Measurements from ENCODE around the gene PAK1.
"Not testable (repeated sequence)": the region's sequence is repeated elsewhere in the genome, so short reads cannot be mapped to it uniquely, and the experiment has no call there.

PAK1 gene

DNA sequence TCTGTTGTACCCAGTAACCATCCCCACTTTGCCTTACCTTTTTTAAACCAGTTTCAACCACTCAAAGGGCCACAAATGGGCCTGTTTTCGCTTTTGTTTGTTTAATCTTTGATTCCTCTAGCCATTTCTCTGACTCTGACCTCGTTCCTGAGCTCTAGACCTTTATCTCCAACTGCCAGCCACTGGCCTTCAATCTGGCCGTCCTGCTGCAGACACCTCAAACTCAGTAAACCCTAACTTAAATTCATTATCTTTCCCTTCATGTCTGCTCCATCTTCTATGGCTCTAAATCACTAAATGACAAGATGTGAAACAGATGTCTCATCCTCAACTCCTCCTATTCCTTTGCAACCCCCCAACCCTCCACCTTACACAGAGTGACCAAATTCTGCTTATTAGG is 171.1 kb downstream of the PAK1 start:
- H3K36me3 ChIP-seq (ENCODE audit: control insufficient read depth, insufficient read depth, low read length, severe bottlenecking): no peaks in the 10 kb centered on the region
- no peaks in the 10 kb centered on the region for H3K9me3 ChIP-seq (ENCODE audit: control insufficient read depth, low read length)
- H3K9ac ChIP-seq (ENCODE audit: low read length): no peak overlapping the region
- H3K4me3 ChIP-seq (ENCODE audit: low read length): no peak overlapping the region
- DNase-seq (ENCODE audit: low read depth): no peak
- no peaks in the 10 kb centered on the region for H3K27me3 ChIP-seq (replicated peaks; ENCODE audit: control insufficient read depth, insufficient read depth, low read length)
- no peaks in the 10 kb centered on the region for H3K4me1 ChIP-seq (ENCODE audit: control insufficient read depth, insufficient read depth, low read length)

DNA sequence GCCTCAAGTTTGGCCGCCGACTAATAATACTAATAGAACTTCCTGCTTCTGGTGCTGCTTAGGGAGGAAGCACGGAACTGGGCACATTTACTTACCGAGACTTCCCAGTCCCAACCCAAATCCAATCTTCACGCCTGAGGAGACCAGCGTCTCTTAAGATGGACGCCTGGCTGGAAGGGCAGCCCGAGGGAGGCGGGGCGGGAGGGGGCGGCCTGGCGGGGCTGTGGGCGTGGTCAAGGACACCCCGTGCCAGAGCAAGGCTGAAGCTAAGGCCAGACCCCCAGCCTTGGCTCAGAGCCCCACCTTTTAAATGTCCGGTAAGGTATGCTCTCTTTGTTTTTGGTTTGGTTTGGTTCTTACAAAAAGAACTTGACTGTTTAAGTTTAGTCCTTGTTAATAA is 172.4 kb downstream of the PAK1 start, which contains the start of gene GDPD4:
Gene GDPD4 (minus strand): TSS at position 177 of the 400 bp plus-strand sequence. CDS start 16,549 bp downstream, outside the sequence.
- Histone ChIP-seq H3K4me1 (ENCODE audit: control insufficient read depth, insufficient read depth, low read length) (no peaks in the 10 kb centered on the region), H3K27me3 (replicated peaks; ENCODE audit: control insufficient read depth, insufficient read depth, low read length) (no peaks in the 10 kb centered on the region), H3K4me3 (ENCODE audit: low read length) (no peak within 1 kb of the TSS), H3K9ac (ENCODE audit: low read length) (no peak within 1 kb of the TSS), H3K36me3 (ENCODE audit: control insufficient read depth, insufficient read depth, low read length, severe bottlenecking) (no peaks in the 10 kb centered on the region), H3K9me3 (ENCODE audit: control insufficient read depth, low read length) (no peaks in the 10 kb centered on the region)
- DNase-seq (ENCODE audit: low read depth): no peak

GRCh38 chr11:77300695-77301094 is 173.2 kb downstream of the PAK1 start:
- H3K27me3 ChIP-seq (replicated peaks; ENCODE audit: control insufficient read depth, insufficient read depth, low read length): no peaks in the 10 kb centered on the region
- H3K9me3 ChIP-seq (ENCODE audit: control insufficient read depth, low read length): no peaks in the 10 kb centered on the region
- no peak overlapping the region for H3K9ac ChIP-seq (ENCODE audit: low read length)
- H3K4me3 ChIP-seq (ENCODE audit: low read length): no peak overlapping the region
- H3K36me3 ChIP-seq (ENCODE audit: control insufficient read depth, insufficient read depth, low read length, severe bottlenecking): no peaks in the 10 kb centered on the region
- DNase-seq (ENCODE audit: low read depth): no peak
- no peaks in the 10 kb centered on the region for H3K4me1 ChIP-seq (ENCODE audit: control insufficient read depth, insufficient read depth, low read length)

DNA sequence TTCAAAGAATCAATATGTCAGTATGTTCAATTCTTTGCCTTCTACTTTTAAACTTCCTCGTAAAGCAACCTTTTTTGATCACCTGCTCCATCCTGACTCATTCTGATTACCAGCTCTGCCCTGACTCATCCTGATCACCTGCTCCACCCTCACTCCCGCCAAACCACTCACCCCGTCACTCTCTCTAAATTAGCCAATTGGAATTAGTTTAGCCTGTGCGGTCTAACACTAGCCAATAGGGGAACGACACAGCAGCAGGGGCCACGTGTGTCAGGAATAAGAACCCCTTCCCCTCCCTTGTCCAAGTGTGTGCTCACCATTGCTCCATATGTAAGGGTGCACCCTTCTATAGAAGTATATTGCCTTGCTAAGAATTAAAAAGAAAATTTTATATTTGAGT is 173.9 kb downstream of the PAK1 start:
- not testable (repeated sequence) for H3K36me3 ChIP-seq (ENCODE audit: control insufficient read depth, insufficient read depth, low read length, severe bottlenecking); H3K27me3 ChIP-seq (replicated peaks; ENCODE audit: control insufficient read depth, insufficient read depth, low read length); DNase-seq (ENCODE audit: low read depth); H3K4me3 ChIP-seq (ENCODE audit: low read length); H3K4me1 ChIP-seq (ENCODE audit: control insufficient read depth, insufficient read depth, low read length); H3K9me3 ChIP-seq (ENCODE audit: control insufficient read depth, low read length); H3K9ac ChIP-seq (ENCODE audit: low read length)

- no peak for DNase-seq (ENCODE audit: low read depth)
- Histone ChIP-seq H3K27me3 (replicated peaks; ENCODE audit: control insufficient read depth, insufficient read depth, low read length) (no peaks in the 10 kb centered on the region), H3K9me3 (ENCODE audit: control insufficient read depth, low read length) (no peaks in the 10 kb centered on the region), H3K4me1 (ENCODE audit: control insufficient read depth, insufficient read depth, low read length) (no peaks in the 10 kb centered on the region), H3K36me3 (ENCODE audit: control insufficient read depth, insufficient read depth, low read length, severe bottlenecking) (no peaks in the 10 kb centered on the region), H3K9ac (ENCODE audit: low read length) (no peak overlapping the region), H3K4me3 (ENCODE audit: low read length) (no peak overlapping the region)
These were observed 174.3 kb downstream of the PAK1 start for GRCh38 chr11:77299528-77299993.

GRCh38 chr11:77294040-77294439 is 179.9 kb downstream of the PAK1 start:
- H3K36me3 ChIP-seq (ENCODE audit: control insufficient read depth, insufficient read depth, low read length, severe bottlenecking): no peaks in the 10 kb centered on the region
- H3K4me1 ChIP-seq (ENCODE audit: control insufficient read depth, insufficient read depth, low read length): no peaks in the 10 kb centered on the region
- H3K9ac ChIP-seq (ENCODE audit: low read length): no peak overlapping the region
- no peaks in the 10 kb centered on the region for H3K27me3 ChIP-seq (replicated peaks; ENCODE audit: control insufficient read depth, insufficient read depth, low read length)
- DNase-seq (ENCODE audit: low read depth): no peak
- peaks cover 7% of the 10 kb centered on the region for H3K9me3 ChIP-seq (ENCODE audit: control insufficient read depth, low read length)
- no peak overlapping the region for H3K4me3 ChIP-seq (ENCODE audit: low read length)

GRCh38 chr11:77289737-77290136 is 184.2 kb downstream of the PAK1 start:
- H3K9me3 ChIP-seq (ENCODE audit: control insufficient read depth, low read length): peaks cover 7% of the 10 kb centered on the region
- no peak for DNase-seq (ENCODE audit: low read depth)
- H3K36me3 ChIP-seq (ENCODE audit: control insufficient read depth, insufficient read depth, low read length, severe bottlenecking): no peaks in the 10 kb centered on the region
- H3K4me3 ChIP-seq (ENCODE audit: low read length): no peak overlapping the region
- peaks cover 14% of the 10 kb centered on the region for H3K4me1 ChIP-seq (ENCODE audit: control insufficient read depth, insufficient read depth, low read length)
- no peak overlapping the region for H3K9ac ChIP-seq (ENCODE audit: low read length)
- no peaks in the 10 kb centered on the region for H3K27me3 ChIP-seq (replicated peaks; ENCODE audit: control insufficient read depth, insufficient read depth, low read length)

- H3K27me3 ChIP-seq (replicated peaks; ENCODE audit: control insufficient read depth, insufficient read depth, low read length): no peaks in the 10 kb centered on the region
- no peak overlapping the region for H3K9ac ChIP-seq (ENCODE audit: low read length)
- no peaks in the 10 kb centered on the region for H3K36me3 ChIP-seq (ENCODE audit: control insufficient read depth, insufficient read depth, low read length, severe bottlenecking)
- DNase-seq (ENCODE audit: low read depth): peak; percentile 95
- peaks cover 14% of the 10 kb centered on the region for H3K4me1 ChIP-seq (ENCODE audit: control insufficient read depth, insufficient read depth, low read length)
- H3K9me3 ChIP-seq (ENCODE audit: control insufficient read depth, low read length): peaks cover under 1% of the 10 kb centered on the region
- H3K4me3 ChIP-seq (ENCODE audit: low read length): no peak overlapping the region
These were observed 186.2 kb downstream of the PAK1 start for GRCh38 chr11:77287615-77288273.

- H3K9ac ChIP-seq (ENCODE audit: low read length): no peak overlapping the region
- peak; percentile 17 for DNase-seq (ENCODE audit: low read depth)
- no peaks in the 10 kb centered on the region for H3K36me3 ChIP-seq (ENCODE audit: control insufficient read depth, insufficient read depth, low read length, severe bottlenecking)
These were observed 186.8 kb downstream of the PAK1 start for GRCh38 chr11:77287136-77287535.

DNA sequence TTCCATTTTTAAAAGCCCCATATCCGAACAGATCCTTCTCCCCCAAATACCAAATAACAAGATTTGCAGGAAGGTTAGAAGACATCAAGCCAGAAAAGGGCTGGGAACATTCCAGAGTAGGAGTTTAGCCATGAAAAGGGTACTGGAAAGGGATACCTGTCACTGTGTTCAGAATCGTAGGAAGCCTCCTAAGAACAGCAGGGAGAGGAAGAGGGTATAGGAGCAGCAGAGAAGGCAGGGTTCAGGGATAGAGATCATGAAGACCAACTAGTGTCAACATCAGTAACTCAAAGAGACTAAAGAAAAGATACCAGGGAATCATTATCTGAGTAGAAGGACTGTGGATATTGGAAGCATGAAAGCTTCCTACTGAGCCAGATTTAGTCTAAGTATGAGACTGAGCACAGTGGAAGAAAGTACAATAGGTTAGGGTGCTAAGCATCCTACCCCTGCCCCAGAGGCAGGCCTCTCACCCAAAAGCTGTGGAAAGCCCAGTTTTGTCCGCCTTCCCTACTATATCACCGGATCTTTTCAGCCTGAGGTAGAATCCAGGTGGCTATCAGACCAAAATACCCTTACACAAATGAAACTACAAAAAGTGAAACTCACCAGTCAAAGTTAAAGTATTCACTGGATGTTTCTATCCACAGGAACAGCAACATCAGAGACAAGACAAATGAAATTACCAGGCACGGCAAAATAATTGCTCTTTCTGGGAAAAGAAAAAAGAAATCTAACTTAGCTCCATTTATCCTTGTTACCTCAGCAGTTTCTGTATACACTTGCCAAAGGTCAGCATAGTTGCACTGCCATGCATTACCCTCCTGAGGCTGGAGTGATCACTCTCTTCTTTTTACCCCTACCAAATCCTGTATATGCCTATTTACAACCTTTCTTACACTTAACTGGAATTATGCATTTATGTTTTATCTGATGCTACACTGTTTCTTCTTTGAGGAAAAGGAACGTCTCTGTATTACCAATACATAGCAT is 189.1 kb downstream of the PAK1 start:
- Histone ChIP-seq H3K36me3 (ENCODE audit: control insufficient read depth, insufficient read depth, low read length, severe bottlenecking) (no peaks in the 10 kb centered on the region), H3K4me3 (ENCODE audit: low read length) (no peak overlapping the region), H3K4me1 (ENCODE audit: control insufficient read depth, insufficient read depth, low read length) (peaks cover 14% of the 10 kb centered on the region), H3K27me3 (replicated peaks; ENCODE audit: control insufficient read depth, insufficient read depth, low read length) (no peaks in the 10 kb centered on the region), H3K9ac (ENCODE audit: low read length) (no peak overlapping the region), H3K9me3 (ENCODE audit: control insufficient read depth, low read length) (no peaks in the 10 kb centered on the region)
- no peak for DNase-seq (ENCODE audit: low read depth)

More at GRCh38 chr11:77287136-77287535, 186.8 kb downstream of the PAK1 start:
- H3K4me3 ChIP-seq (ENCODE audit: low read length): no peak overlapping the region
- H3K9me3 ChIP-seq (ENCODE audit: control insufficient read depth, low read length): no peaks in the 10 kb centered on the region
- H3K27me3 ChIP-seq (replicated peaks; ENCODE audit: control insufficient read depth, insufficient read depth, low read length): no peaks in the 10 kb centered on the region
- H3K4me1 ChIP-seq (ENCODE audit: control insufficient read depth, insufficient read depth, low read length): peaks cover 14% of the 10 kb centered on the region

DNA sequence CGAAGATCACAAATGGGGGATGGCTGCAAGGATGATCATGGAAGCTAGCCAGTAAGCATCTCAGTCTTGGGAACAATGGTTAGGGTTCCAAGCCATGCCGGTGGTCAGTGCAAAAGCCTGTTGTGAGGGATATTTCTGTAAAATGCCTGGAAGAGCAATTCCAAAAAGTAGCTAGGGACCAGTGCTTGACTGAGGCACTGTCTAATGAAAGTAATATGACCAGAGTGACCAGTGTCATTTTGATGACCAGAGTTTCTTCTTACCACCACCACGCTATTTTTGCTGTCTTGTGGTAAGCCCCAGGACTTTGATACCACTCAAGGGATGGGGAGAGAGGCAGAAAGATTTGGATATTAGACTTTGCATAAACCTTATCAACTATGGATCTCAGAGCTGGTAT is 190.8 kb downstream of the PAK1 start:
- no peak for DNase-seq (ENCODE audit: low read depth)

More for the DNA sequence above, 190.8 kb downstream of the PAK1 start:
- Histone ChIP-seq H3K4me3 (ENCODE audit: low read length) (no peak overlapping the region), H3K9me3 (ENCODE audit: control insufficient read depth, low read length) (no peaks in the 10 kb centered on the region), H3K27me3 (replicated peaks; ENCODE audit: control insufficient read depth, insufficient read depth, low read length) (no peaks in the 10 kb centered on the region), H3K36me3 (ENCODE audit: control insufficient read depth, insufficient read depth, low read length, severe bottlenecking) (no peaks in the 10 kb centered on the region), H3K9ac (ENCODE audit: low read length) (no peak overlapping the region), H3K4me1 (ENCODE audit: control insufficient read depth, insufficient read depth, low read length) (peaks cover 14% of the 10 kb centered on the region)
